Thyroid gland (tissue), 4 donors: ENCODE results near the gene PLEKHA5. TPM values are rescaled to one million over a fixed set of nuclear protein-coding genes. Genes with fewer than 3 reads are reported as not detected.
"Not testable (repeated sequence)": the region's sequence is repeated elsewhere in the genome, so short reads cannot be mapped to it uniquely, and the experiment has no call there.

Experiments used
- DNase-seq, 2 donors: peaks; one replicate each; pipeline ENCODE4 v3.0.0-alpha.2; 2019
- H3K27ac ChIP-seq, 3 donors: fragments of 200-600 bp; sonication (generic); 1 replicate in 2 of 3; 2 replicates in 1 of 3; pipeline ENCODE4 v1.5.1; 2016 to 2019; ENCODE audit warnings: mild to moderate bottlenecking in 1 of 3, moderate library complexity in 1 of 3
- H3K27me3 ChIP-seq: fragments of 200-600 bp; sonication (generic); one replicate; pipeline ENCODE4 v1.5.1; 2019
- H3K36me3 ChIP-seq, 2 donors: fragments of 200-600 bp; sonication (generic); one replicate each; pipeline ENCODE4 v1.5.1; 2016 to 2019
- H3K4me1 ChIP-seq, 2 donors: fragments of 200-600 bp; sonication (generic); one replicate each; pipeline ENCODE4 v1.5.1; 2017 to 2019
- H3K4me3 ChIP-seq, 3 donors: fragments of 200-600 bp; sonication (generic); replicated peaks in 1 of 3; 1 replicate in 2 of 3; 2 replicates in 1 of 3; pipeline ENCODE4 v1.5.1; 2016; ENCODE audit warnings: mild to moderate bottlenecking in 1 of 3
- H3K9me3 ChIP-seq: fragments of 200-600 bp; sonication (generic); one replicate; pipeline ENCODE4 v1.5.1; 2017
- CTCF ChIP-seq, 6 experiments: fragments of 200-600 bp in 3 of 6; fragments of 450-650 bp in 3 of 6; sonication (generic) in 3 of 6; IDR thresholded peaks; one replicate each; pipeline ENCODE4 v1.5.1; 2016 to 2019; ENCODE audit warnings: antibody characterized with exemption in 6 of 6, mild to moderate bottlenecking in 2 of 6, inconsistent platforms in 1 of 6, moderate library complexity in 1 of 6
- POLR2A ChIP-seq, 2 donors: fragments of 450-650 bp; IDR thresholded peaks; one replicate each; pipeline ENCODE4 v1.6.1; 2017; ENCODE audit warnings: antibody characterized with exemption in 2 of 2, mild to moderate bottlenecking in 2 of 2, moderate library complexity in 1 of 2
- WGBS, 2 donors: methylation state at CpG; one replicate each; pipeline ENCODE4 v1.1.5; 2017; 5-methylcytosine and 5-hydroxymethylcytosine counted together
- intact Hi-C: fragments of 100-400 bp; cut with DNase I; formaldehyde crosslinking; loops from one replicate; pipeline ENCODE4 v1.15.1; 2023
- total RNA-seq, 4 donors: library from RNA; depleted of rRNA; stranded (reverse); fragments of >200 nt; gene quantifications; one replicate each; pipeline ENCODE4 v1.2.3, GENCODE V29; 2016

PLEKHA5 gene
- total RNA-seq, 4 donors from 2014 or later: 35.4 to 48.6 (median 40.8) TPM

- no peaks in the 10 kb centered on the region for H3K36me3 ChIP-seq
- no peak overlapping the region for H3K4me3 ChIP-seq
- no peak for DNase-seq
- TF ChIP-seq POLR2A (IDR thresholded peaks at IDR 0.05) (no peak), CTCF (IDR thresholded peaks at IDR 0.05) (no peak)
- no peaks in the 10 kb centered on the region for H3K27me3 ChIP-seq
- H3K4me1 ChIP-seq: peaks cover 12 to 26% of the 10 kb centered on the region in 2 donors
- H3K27ac ChIP-seq: no peak overlapping the region
- no peaks in the 10 kb centered on the region for H3K9me3 ChIP-seq
- WGBS, 2 donors: 90 to 97% methylated on average over 3 of the region's 3 CpGs
- intact Hi-C loops: no loop called here
These were observed 95.2 kb downstream of the PLEKHA5 start for GRCh38 chr12:19224746-19225145.

GRCh38 chr12:19227190-19227879 lies 97.8 kb downstream of the PLEKHA5 start:
- H3K27me3 ChIP-seq: no peaks in the 10 kb centered on the region
- no peak overlapping the region for H3K27ac ChIP-seq
- H3K4me1 ChIP-seq: peaks cover 9 to 26% of the 10 kb centered on the region in 2 donors
- 54 to 62% methylated on average over 2 of the region's 2 CpGs for WGBS, 2 donors
- H3K36me3 ChIP-seq: no peaks in the 10 kb centered on the region
- no peaks in the 10 kb centered on the region for H3K9me3 ChIP-seq
- no peak overlapping the region for H3K4me3 ChIP-seq
- intact Hi-C loops: no loop called here
- TF ChIP-seq CTCF (IDR thresholded peaks at IDR 0.05) (no peak), POLR2A (IDR thresholded peaks at IDR 0.05) (no peak)
- no peak for DNase-seq

- Histone ChIP-seq H3K27me3 (no peaks in the 10 kb centered on the region), H3K36me3 (no peaks in the 10 kb centered on the region), H3K4me3 (no peak overlapping the region), H3K4me1 (peaks cover 4 to 24% of the 10 kb centered on the region in 2 donors), H3K27ac (no peak overlapping the region), H3K9me3 (no peaks in the 10 kb centered on the region)
- WGBS, 2 donors: 95 to 97% methylated on average over 1 of the region's 1 CpG
- intact Hi-C loops: no loop called here
- no peak for DNase-seq
- TF ChIP-seq POLR2A (IDR thresholded peaks at IDR 0.05): no peak
- TF ChIP-seq CTCF (IDR thresholded peaks at IDR 0.05): no peak
These were observed 98.3 kb downstream of the PLEKHA5 start for GRCh38 chr12:19227880-19228210.

GRCh38 chr12:19229021-19229420 lies 99.5 kb downstream of the PLEKHA5 start:
- H3K27ac ChIP-seq, H3K27me3 ChIP-seq, DNase-seq, H3K9me3 ChIP-seq, intact Hi-C loops, H3K36me3 ChIP-seq, H3K4me3 ChIP-seq: not testable (repeated sequence)
- WGBS, 2 donors: 91 to 93% methylated on average over 6 of the region's 6 CpGs
- H3K4me1 ChIP-seq: peaks cover 0 to 16% of the 10 kb centered on the region in 2 donors

- peaks cover 0 to 16% of the 10 kb centered on the region in 2 donors for H3K4me1 ChIP-seq
These were observed 100.8 kb downstream of the PLEKHA5 start for GRCh38 chr12:19230299-19230866.

More at GRCh38 chr12:19230299-19230866, 100.8 kb downstream of the PLEKHA5 start:
- Histone ChIP-seq H3K36me3 (no peaks in the 10 kb centered on the region), H3K9me3 (no peaks in the 10 kb centered on the region), H3K4me3 (no peak overlapping the region), H3K27me3 (no peaks in the 10 kb centered on the region), H3K27ac (no peak overlapping the region)
- no peak for DNase-seq
- no peak for TF ChIP-seq POLR2A (IDR thresholded peaks at IDR 0.05)
- no peak for TF ChIP-seq CTCF (IDR thresholded peaks at IDR 0.05)
- intact Hi-C loops: no loop called here
- WGBS, 2 donors: 95% methylated on average over 20 to 37 of the region's 37 CpGs
